Cardiac fibroblast (primary cell): ENCODE measurements around the gene NSMF.
A peak's percentile ranks its signal among the peaks of the same experiment; 100 is the strongest.

Experiments
- DNase-seq, 2 donors: peaks; one replicate each; pipeline versions ENCODE4 v3.0.0 to v3.0.0-alpha.2; 2010; ENCODE audit warnings: low read depth in 2 of 2
- H3K4me3 ChIP-seq, 2 donors: replicated peaks in 1 of 2; 1 replicate in 1 of 2; 2 replicates in 1 of 2; pipeline ENCODE4 v1.5.1; 2011; ENCODE audit warnings: low read depth in 2 of 2, low read length in 2 of 2, mild to moderate bottlenecking in 2 of 2, moderate library complexity in 1 of 2
- CTCF ChIP-seq: IDR thresholded peaks from one replicate; pipeline ENCODE4 v1.5.1; 2011; ENCODE audit warnings: low read depth, mild to moderate bottlenecking, low read length, inconsistent platforms

Gene NSMF

GRCh38 chr9:137491735-137492432 lies 32.8 kb upstream of the NSMF start:
- H3K4me3 ChIP-seq: no peak overlapping the region
- no peak for DNase-seq

GRCh38 chr9:137490532-137491186 lies 31.5 kb upstream of the NSMF start:
- DNase-seq: no peak
- H3K4me3 ChIP-seq: no peak overlapping the region
- no peak for TF ChIP-seq CTCF

More at GRCh38 chr9:137491735-137492432, 32.8 kb upstream of the NSMF start:
- TF ChIP-seq CTCF: no peak

GRCh38 chr9:137488906-137489305 lies 29.8 kb upstream of the NSMF start:
- H3K4me3 ChIP-seq: no peak overlapping the region
- DNase-seq: no peak
- no peak for TF ChIP-seq CTCF

- DNase-seq: no peak
- no peak for TF ChIP-seq CTCF
- H3K4me3 ChIP-seq: no peak overlapping the region
Measured at GRCh38 chr9:137488327-137488653, 29.2 kb upstream of the NSMF start.

GRCh38 chr9:137487454-137488326 lies 28.6 kb upstream of the NSMF start:
- TF ChIP-seq CTCF: no peak
- DNase-seq: peak in 1 of 2 donors; percentile 34
- H3K4me3 ChIP-seq: no peak overlapping the region

- no peak overlapping the region for H3K4me3 ChIP-seq
- no peak for TF ChIP-seq CTCF
- DNase-seq: no peak
Measured at GRCh38 chr9:137486545-137487453, 27.7 kb upstream of the NSMF start.
